ENCODE results near the gene GLS.
"Not testable (repeated sequence)": the region's sequence is repeated elsewhere in the genome, so short reads cannot be mapped to it uniquely, and the experiment has no call there.

The GLS gene

DNA sequence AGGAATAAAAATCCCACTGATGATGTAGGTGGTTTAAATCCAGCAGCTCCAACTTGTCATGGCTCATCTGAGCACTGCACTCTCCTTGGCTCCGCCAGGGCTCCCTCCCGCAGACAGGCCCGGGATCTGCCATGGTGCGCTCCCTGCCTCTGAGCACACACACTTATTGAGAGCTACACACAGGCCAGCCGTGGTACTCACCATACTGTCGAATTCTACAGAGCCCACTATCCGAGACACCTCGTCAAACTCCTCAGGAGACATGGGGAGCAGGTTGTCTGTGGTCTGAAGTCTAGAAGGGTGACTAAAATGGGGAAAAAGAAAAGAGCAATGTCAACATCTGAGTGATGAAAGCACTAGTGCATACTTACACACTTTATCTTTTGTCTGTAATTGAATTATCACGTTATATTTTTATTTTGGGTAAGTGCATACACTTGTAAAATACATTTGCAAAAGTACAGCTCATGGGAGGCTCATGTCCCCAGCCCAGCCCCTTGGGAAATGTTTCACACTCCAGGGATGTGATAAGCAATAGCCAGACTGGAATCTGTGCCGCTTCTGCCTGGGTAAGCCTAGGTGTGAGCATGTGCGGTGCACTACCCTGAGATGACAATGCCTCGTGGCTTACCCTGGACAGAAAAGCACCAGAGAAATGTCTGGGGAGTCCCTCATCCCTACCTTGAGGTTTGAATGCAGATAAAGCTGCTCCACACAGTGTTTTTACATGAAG lies 94.2 kb downstream of the GLS start:
- DNase-seq: no peak

DNA sequence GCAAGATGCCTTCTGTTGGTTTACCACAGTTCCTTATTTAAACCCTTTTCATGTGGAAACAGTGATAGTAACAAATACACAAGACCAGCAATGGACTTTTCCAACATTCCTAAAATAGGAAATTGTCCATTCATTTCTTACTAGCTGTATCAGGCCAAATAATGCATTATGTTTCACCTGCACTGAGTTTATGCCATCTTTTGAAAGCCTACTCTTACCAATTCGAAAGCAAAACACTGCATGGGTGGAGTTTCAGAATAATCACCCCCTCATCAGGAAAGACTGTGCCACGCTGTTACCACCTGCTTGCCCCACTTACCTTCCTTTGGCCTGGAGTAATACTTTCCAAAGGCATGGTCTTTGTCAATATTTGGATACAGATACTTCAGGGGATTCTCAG lies 95.9 kb downstream of the GLS start:
- DNase-seq: no peak

DNA sequence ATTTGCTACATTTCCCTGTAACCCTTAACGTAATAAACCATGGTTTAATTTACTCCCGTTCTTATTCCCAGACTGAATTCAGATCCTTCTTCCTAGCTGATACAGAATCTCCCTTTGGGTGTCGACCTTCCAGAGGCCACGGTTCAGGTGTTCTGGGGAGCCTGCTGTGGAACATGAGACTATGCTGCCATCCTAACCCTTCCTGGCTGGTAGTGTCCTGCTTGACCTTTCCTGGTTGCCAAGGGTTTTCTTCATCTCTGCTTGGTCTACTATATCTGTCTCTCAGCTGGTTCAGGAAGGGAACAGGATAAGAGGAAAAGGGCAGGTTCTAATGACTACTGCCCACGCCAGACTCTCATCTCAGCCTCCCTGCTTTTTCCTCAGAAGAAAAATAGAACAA lies 96.9 kb downstream of the GLS start:
- no peak for DNase-seq

DNA sequence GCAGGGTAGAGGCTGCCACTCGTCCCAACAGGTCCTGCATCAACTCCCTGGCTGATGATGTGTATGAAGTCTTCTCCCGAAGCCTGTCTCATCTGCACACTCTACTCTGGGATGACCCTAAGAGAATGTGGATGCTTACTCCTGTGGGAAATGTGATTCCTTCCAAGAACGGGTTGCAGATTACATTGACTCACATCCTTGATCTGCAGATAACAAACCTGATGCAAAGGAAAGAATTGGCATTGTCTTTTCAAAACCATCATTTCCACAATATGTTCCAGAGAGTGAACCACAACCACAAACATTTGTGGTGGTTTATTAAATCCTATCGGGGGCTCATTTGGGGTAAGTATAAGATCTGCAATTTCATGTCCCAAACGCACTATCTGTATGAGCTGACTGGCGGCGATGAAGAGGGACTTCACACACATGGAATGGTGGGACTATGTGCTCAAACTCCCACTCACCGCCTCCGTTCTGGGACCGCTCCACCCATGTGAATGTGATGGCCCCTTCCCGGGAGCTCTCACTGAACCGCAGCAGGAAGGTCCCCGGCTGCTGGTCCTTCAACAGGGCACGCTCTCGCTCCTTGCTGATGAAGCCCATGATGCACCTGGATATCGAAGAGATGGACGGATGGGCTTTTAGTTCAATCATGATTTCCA lies 97.9 kb downstream of the GLS start:
- no peak for DNase-seq

DNA sequence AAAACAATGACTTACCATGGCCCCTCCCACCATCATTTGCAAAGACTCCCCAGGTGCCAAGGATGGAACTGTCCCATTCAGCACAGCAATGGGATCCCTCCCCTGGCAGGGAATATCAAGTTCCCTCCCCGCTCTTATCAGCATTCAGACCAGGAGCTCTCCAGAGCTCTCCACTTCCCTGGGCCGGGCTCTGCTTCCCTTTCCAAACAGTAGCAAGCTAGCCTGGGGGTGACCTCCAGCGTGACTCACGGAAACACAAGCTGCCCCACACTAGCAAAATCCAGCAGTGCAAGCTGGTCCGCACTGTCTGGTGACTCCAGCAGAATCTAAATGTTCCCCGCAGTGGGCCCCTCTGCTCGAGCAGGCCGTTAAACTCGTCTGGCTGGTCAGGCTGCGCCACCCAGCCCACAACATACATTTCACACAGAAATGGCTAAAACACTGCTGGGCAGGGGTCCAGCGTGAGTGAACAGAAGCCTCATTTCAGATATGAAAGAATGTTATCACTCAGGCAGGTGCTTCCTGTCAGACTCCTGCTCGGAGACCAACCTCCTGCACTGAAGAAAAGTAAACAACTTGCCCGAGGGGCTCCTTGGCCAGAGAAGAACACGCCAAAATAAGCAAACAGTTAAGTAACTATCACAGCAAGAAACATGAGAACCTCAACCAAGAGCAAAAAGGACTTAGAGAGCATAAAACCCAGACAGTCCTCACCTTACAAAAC lies 99.4 kb downstream of the GLS start:
- DNase-seq: no peak

DNA sequence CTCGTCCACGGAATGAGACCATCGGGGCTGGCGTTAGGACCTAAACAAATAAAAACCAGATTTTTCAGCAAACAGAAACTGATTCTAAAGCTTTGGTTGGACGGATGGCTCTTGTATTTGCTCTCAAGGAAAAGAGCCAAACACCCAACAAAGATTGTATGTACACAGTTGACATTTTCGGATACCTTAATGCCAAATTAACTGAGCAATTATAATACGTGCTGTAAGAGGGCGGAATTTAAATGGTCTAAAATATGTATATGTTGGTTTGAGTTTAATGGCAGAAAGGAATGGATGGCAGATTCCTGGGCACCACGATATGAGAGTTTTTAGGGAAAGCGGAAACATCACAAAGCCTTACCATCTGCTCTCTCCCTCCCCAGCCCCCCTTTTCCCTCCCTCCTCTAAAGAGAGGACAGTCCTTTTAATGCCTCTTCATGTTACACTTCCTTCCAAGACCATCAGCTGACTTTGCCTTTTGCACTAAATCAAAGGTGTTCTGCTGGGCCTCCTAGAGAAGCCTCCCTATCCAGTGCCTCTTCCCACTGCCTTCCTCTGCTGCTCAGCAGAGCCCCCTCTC lies 100.1 kb downstream of the GLS start:
- no peak for DNase-seq

DNA sequence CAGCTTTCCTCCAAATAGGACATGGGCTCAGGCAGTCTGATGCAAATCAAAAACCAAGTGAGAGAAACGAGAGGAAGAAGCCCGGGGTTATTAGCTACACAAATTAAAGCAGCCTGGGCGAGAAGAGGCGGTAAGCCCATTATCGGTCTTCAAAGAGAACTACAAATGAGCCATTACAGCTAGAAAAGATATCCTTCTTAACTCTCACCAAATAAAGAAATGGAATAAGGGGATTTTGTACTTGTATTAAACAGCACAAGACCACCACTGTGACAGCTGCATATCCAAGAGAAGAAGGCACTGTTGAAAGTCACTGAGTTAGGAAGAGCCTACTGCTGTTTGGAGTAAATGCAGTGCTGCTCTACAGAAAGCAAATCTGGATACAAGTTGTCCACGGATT lies 100.7 kb downstream of the GLS start:
- DNase-seq: no peak

DNA sequence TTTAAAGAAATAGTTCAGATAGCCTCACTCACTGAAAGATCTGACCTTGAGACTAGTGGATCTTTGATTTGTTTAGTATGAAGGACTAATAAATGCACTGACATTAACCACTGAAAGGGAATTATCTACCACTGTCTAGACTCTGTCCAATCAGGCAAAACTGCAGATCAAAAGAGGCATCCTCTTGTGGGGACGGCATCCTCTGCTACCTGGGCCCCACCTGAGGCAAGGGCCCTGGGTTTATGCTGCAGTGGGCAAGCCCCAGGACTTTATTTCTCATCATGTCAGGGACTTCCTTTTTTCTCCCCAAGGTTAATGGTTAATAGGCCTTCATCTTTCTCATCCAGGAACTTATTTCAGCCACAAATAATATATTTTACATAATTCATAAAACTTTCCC lies 101.1 kb downstream of the GLS start:
- DNase-seq: no peak

DNA sequence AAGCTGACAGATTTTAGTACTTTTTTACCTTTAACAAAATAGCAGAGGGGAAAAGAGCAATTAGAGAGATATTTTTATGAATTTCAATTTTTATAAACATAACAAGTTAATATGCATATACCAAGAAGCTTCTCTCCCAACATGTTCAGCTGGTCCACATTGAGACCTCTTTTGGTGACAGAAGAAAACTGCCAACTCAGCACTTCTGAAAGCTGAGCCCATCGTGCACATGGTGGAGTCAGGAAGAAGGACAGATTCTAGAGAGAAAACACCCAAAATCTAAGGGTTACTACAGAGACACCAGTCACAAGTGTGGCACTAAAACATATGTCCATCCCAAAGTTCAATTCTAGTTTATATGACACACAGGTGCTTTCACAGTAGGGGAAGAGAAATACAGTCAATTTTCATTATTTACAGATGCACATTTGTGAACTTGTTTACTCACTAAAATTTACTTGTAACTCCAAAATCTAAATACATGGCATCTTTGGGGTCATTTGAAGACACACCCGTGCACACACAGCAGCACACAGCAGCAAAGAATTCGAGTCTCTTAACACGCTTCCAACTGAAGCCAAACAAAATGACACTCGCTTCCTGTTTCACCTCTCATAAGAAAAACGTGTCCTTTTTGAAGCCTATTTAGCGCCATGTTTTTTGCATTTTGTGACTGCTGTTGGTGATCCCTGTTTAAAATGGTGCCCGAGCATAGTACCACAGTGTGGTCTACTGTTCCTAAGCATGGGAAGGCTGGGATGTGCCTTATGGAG lies 101.8 kb downstream of the GLS start:
- DNase-seq: no peak

DNA sequence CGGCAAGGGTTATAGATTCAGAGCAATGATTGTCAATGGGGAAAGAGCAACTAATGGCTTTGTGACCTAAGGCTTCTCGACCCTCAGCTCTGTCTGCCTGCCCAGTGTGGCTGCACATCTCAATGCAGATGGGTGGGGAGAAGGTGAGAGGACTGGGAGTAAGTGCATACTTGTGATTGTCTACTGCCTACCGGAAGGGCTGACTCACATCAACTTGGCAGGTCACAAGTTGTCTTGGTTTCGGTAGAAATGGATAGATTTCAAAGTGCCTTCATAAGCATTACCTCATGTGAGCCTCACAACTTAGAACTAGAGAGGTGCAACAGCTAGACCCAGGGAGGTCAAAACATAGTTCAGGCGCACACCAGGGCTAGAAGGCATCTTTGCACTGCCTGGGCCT lies 104.0 kb downstream of the GLS start:
- peak; percentile 37 for DNase-seq

DNA sequence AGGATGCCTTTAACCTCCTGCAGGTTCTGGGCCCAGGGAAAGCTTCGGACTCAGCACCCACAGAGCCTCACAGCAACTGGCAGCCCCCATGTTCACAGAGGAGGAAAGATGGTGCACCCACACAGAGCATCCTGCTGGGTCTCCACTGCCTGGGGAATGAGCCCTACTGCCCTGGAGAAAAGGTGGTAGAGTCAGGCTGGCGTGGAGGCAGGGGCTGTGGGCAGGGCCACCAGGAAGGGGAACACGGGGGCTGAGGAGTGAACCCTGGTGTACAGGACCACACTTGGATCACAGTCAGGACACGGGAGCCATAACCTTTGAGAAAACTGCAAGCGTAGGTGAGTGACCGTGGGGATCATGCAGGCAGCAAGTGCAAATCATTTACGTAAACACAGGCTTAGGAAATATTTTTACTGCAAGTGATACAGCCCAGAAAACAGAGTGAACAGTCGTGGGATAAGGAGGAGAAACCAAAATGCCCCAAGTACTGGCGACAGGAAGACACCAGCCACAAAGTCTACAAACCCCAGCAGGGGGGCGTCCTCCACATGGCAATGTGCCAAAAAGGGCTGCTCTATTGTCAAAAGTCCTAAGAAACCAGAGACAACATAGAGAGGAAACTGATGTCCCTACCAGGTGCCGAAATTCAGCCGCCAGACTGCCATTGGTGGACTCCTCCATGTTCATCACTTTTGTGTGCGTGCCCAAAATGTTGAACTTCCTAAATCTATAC lies 105.8 kb downstream of the GLS start:
- DNase-seq: no peak

DNA sequence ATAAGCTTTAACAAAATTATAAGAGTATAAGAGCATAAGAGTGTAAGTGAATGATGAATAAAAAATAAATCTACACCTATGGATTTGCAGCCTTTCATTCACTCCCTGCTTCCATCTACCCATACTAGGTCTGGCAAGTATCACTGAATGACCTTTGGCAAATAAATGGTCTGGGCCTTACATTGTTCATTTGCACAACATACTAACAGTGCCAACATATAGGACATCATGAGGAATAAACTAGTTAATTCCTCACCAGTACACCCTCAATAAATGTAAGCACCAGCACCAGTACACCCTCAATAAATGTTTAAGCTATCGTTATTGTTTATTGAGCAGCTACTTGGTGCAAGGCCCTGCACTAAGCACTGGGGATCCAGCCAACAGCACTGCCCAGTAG lies 106.5 kb downstream of the GLS start:
- DNase-seq: no peak

DNA sequence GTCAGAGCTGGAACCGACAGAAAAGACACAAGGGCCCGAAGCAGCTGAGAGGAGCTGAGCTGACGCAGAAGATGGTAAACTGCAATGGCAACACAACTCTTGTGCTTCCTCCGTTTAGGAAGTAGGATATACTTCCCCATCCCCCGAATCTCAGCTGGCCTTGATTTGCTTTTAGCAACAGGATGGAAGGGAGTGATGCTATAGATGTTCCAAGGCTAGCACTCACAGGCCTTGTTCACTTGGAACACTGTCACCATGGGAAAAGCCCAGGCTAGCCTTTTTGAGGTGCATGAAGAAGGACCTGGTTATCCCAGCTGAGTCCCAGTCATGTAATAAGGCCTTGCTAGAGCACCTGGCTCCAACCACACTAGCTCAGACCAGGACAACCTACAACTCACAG lies 107.3 kb downstream of the GLS start:
- no peak for DNase-seq

DNA sequence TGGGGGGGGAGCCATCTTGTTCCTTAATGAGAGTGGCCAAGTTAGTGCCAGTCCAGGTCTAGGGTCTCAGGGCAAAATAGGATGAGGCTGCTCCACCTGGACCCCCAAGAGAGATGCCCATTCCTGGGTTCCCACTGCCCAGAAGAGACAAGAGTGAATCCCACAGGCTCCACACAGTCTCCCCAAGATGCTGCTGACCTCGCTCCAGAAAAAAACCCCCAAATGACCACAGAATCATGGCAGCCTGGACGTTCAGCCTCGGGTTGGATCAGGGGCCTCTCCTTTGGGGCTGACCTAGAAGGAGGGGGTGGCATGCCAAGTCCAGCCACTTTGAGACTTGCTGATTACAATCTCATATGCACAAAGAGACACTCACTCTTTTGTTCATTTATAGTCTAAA lies 108.3 kb downstream of the GLS start:
- no peak for DNase-seq

DNA sequence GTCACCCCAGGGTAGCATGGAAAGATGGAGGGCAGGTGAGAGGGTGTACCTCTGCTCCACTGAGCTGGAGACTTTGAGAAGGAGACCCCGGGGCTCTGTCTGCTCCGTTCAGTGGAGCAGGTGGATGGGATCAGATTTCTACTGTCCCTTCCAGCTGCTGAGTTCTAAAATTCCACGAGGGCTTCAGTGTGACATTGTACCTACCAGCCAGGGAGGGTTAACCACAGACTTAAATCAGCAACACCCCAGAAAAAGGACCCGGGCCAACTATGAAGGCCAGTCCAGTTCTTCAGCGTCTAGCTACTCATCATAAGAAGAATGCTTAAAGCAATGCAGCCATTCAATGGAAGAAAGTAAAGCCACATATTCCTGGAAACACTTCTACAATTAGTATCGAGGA lies 109.5 kb downstream of the GLS start:
- no peak for DNase-seq

DNA sequence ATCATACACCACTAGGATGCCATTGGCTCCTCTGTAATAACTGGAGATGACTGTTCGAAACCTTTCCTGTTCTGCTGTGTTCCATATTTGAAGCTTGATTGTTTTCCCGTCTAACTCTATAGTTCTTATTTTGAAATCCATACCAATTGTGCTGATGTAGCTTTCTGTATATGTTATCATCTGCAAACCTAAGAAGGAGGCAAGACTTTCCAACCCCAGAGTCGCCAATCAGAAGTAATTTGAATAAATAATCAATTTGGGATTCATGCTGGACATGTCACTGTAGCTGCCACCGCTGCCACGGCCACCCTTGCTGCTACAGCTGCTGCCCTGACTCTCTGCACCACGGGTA lies 112.6 kb downstream of the GLS start:
- DNase-seq: no peak

DNA sequence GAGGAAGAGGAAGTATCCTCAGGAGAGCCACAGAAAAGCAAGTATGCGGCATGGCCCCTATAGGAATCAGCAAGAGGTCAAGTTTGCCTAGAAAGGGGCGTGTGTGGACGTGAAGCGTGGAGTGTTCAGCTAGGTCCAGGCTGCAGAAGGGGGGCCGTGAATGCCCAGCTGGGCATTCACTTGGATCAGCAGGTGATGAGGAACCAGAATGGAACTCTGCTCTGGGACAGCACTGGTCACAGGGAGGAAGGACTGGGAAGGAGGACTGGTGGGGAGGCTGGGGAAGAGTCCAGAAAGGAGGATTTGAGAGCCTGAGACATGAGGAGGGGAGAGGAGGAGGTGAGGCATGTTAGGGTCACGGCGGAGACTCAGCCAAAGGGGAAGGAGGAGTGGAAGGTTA lies 113.5 kb downstream of the GLS start:
- DNase-seq: no peak

DNA sequence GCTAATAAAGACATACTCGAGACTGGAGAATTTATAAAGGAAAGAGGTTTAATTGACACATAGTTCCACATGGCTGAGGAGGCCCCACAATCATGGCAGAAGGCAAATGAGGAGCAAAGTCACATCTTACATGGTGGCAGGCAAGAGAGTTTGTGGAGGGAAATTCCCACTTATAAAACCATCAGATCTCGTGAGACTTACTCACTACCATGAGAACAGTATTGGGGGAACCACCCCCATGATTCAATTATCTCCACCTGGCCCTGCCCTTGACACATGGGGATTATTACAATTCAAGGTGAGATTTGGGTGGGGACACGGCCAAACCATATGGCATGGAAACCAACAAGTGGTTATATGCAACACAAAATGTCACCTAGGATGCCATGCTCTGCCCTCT lies 114.7 kb downstream of the GLS start:
- DNase-seq: not testable (repeated sequence)

DNA sequence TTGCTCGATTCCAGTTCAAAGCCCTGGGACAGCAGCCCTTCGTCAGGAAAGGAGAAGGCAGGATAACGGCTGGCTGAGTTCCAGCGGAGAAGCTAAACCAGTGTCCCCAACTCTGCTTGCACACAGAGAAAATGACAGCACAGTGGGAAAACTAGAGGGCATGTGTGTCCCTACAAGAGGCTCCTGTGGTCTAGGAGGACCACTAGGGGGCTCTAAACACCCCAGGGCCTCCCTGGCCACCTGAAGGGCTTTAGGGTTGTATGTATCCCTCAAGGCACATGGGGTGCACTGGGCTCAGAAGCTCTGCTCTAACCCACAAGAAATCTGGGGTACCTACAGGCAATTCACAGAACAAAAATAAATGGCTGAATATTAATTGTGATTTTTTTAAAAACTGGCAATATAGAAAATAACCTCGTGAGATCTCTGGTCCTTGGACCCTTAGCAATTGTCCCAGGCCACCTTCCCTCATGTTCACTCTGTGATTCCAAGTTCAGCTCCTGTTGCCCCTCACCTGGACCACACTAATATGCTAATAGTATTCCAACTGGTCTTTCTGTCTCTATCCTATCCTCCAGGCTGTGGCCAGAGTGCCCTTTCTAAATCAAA lies 115.8 kb downstream of the GLS start:
- DNase-seq: no peak

DNA sequence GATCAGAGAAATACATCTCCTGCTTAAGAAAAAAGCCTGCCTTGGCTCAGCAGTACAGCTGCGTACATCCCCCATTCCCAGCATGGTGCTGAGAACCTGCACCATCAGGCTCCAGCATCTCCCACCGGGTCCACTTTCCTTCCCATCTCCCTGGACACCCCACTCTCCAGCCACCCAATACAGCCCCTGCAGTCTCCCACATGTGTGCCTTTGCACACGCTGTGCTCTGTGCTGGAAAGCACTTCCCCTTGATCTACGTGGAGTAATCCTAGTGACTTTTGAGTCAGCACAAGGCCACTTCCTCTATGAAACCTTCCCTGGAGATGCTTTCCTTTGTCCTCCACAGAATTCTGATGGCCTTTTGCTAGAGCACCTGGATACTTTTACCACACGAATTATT lies 116.3 kb downstream of the GLS start:
- no peak for DNase-seq

DNA sequence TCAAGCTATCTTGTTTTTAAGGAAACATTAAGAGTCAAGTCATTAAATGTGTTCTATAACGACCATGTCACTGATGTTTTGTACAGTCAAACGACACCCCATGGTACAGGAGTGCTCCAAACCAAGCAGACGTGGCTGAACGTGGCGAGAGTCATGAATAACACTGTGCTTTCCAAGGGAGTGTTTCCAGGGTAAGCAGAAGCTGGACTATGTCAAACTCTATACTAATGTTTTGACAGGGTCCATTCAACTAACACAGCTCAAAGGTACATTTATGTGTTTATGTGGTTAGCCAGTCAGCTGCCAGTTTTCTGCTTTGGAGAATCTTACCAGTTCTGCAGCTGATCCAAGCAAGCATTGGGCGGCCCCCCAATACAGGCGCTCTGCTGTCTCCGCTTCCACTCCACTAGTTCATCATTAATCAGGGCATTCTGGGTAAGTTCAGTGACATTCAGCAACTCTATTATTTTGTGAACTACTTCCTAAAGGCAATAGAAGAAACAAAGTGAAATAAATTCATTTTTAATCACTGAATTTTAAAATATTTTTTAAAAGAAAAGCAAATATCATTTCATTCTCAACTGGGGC lies 117.0 kb downstream of the GLS start:
- no peak for DNase-seq

DNA sequence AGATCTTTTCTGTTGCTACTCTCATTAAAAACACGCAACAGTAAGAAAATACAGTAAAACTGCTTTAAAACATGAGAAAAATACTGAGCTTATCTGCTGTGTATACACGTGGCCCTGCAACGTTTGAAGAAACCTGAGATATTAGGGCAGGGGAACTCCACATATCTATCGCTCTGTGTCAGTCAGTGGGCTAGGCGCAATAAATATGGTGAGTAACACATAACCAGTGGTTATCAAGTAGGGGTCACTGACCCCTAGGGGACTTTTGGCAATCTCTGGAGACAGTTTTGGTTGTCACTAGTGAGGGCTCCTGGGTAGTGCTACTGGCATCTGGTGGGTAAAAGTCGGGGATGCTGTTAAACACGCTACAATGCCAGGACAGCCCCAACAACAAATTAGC lies 118.4 kb downstream of the GLS start:
- DNase-seq: no peak

Data from stimulated activated CD4-positive, alpha-beta T cell treated with anti-CD3 and anti-CD28 coated beads, Interleukin-15, amount 100 ng/mL, for 24 hours (primary cell).